ES-I3 (cell line): ENCODE measurements around the gene TK1.
"Not testable (repeated sequence)": the region's sequence is repeated elsewhere in the genome, so short reads cannot be mapped to it uniquely, and the experiment has no call there.

Experiments used
- H3K36me3 ChIP-seq: 2 replicates; pipeline ENCODE4 v1.6.1; 2013; ENCODE audit warnings: mild to moderate bottlenecking, low read length, control low read depth, moderate library complexity; ENCODE audit not compliant: insufficient read depth
- H3K4me1 ChIP-seq: 2 replicates; pipeline ENCODE4 v1.6.1; 2013; ENCODE audit warnings: mild to moderate bottlenecking, control low read depth, low read length; ENCODE audit not compliant: insufficient read depth
- H3K9ac ChIP-seq: 2 replicates; pipeline ENCODE4 v1.6.1; 2013; ENCODE audit warnings: low read depth, mild to moderate bottlenecking, low read length, moderate library complexity
- H3K9me3 ChIP-seq: 2 replicates; pipeline ENCODE4 v1.6.1; 2013; ENCODE audit warnings: mild to moderate bottlenecking, low read length, moderate library complexity; ENCODE audit not compliant: control insufficient read depth, insufficient read depth

Gene TK1, protein sequence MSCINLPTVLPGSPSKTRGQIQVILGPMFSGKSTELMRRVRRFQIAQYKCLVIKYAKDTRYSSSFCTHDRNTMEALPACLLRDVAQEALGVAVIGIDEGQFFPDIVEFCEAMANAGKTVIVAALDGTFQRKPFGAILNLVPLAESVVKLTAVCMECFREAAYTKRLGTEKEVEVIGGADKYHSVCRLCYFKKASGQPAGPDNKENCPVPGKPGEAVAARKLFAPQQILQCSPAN

DNA sequence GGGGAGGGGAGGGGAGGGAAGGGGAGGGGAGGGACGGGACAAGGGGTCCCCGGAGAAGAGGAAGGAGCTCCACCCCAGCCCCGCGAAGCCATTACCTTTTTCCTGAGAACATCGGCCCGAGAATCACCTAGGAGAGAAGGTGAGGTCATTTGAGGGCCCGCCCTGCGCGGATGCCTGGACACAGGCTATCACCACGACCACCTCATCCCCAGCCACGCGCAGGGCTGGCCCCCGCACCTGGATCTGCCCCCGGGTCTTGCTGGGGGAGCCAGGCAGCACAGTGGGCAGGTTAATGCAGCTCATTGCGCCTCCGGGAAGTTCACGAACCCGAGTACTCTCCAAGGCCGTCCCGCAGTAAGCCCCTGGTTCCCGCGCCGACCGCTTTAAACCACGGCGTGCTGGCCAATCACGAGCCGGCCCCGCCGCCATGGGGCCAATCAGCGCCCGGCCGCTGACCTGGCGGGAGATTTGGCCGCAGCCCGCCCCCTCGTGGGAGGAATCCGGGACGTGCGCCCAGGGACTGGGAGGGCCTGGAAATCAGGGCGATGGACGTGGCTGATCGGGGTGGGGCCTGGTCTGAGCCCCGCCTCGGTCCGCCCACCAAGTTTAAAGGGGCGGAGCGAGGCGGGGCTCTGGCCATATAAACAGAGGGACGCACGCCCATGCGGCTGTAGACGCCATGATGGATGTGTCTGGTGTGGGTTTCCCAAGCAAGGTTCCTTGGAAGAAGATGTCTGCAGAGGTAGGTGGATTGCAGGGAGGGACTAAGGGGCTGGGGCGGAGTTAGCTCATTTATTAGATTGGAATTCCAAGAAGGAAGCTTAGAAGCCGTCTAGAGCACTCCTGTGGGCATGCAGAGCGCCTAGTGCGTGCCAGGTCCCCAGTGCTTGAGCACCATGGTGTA, at the start of gene TK1, which contains the start of gene AFMID:
TSS of gene TK1 (minus strand) at position 361 of the 904 bp plus-strand sequence. CDS start at position 303, 58 bp downstream.
TSS of gene AFMID (plus strand) at position 671 of the 904 bp plus-strand sequence. CDS start at position 680, 9 bp downstream.
- peaks cover 27% of the 10 kb centered on the region for H3K36me3 ChIP-seq
- H3K9me3 ChIP-seq = no peaks in the 10 kb centered on the region
- peak within 1 kb of the TSS; percentile 90 for H3K9ac ChIP-seq
- H3K4me1 ChIP-seq = peaks cover 13% of the 10 kb centered on the region

DNA sequence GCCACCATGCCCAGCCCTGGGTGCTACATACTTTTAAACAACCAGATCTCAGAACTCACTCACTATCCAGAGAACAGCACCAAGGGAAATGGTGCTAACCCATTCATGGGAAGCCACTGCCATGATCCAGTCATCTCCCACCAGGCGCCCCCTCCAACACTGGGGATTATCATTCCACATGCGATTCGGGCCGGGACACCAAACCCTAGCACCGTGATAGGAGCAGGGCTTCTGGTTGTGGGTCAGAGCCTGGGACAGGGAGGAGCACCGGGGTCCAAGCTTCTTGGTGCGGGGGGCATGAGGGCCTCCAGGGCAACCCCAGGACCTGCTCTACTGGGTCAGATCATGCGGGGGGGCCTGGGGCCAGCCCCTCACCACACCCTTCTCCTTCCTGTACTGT, 49.0 kb upstream of the TK1 start:
- H3K9ac ChIP-seq = no peak overlapping the region
- no peaks in the 10 kb centered on the region; the same call in 1 of the 2 replicates for H3K4me1 ChIP-seq
- H3K9me3 ChIP-seq = no peaks in the 10 kb centered on the region
- H3K36me3 ChIP-seq = no peaks in the 10 kb centered on the region

DNA sequence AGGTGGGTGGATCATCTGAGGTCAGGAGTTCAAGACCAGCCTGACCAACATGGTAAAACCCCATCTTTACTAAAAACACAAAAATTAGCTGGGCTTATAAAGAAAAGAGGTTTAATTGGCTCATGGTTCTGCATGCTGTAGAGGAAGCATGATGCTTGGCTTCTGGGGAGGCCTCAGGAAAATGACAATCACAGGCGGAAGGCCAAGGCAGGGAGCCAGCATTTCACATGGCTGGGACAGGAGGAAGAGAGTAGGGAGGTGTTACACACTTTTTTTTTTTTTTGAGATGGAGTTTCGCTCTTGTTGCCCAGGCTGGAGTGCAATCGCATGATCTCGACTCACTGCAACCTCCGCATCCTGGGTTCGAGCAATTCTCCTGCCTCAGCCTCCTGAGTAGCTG, 48.2 kb upstream of the TK1 start:
- not testable (repeated sequence) for H3K9ac ChIP-seq, H3K4me1 ChIP-seq, H3K36me3 ChIP-seq, H3K9me3 ChIP-seq

DNA sequence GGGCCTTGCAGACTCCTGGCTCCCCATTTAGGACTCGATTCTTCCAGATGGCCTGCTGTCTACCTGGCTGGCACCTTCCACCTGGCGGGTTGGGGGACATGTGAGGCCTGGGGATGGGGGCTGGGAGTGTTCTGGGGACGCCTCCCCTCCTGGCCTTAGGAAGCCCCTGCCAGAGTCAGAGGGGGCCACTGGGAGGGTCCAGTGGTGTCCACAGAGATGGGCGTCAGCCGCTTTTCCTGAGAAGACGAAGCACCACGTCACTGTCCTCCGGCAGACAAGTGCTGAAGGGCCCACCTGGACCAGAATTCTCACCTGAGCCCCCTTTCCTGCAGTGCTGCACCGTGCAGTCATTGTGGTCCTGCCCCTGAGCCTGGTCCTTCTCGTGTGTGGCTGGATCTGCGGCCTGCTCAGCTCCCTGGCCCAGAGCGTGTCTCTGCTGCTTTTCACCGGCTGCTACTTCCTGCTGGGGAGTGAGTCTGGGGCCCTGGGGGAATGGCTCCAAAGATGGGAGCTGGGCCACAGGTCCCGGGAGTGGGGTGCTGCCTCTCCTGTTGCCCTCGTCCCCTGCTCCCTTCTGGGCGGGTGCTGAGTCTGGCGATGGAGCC, 47.5 kb upstream of the TK1 start:
- Histone ChIP-seq H3K9me3 (no peaks in the 10 kb centered on the region), H3K4me1 (no peaks in the 10 kb centered on the region; the same call in 1 of the 2 replicates), H3K36me3 (no peaks in the 10 kb centered on the region), H3K9ac (no peak overlapping the region)

DNA sequence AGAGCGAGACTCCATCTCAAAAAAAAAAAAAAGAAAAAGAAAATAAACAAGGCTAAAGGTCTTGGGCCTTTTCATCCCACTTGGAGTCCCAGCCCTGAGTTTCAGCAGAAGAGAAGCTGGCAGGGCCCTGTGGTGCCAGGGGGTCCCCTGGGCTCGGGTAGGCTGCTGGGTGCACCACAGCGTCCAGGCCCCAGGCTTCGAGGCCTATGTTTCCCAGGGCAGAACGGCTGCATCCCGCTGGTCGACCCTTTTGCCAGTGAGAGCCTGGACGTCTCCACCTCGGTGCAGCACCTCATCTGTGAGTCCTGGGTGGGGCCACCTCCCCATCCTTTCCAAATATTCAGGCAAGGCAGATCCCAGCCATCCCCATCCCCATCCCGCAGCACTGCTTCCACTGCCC, 46.8 kb upstream of the TK1 start:
- Histone ChIP-seq H3K4me1 (no peaks in the 10 kb centered on the region; the same call in 1 of the 2 replicates), H3K9ac (no peak overlapping the region), H3K9me3 (no peaks in the 10 kb centered on the region), H3K36me3 (no peaks in the 10 kb centered on the region)

DNA sequence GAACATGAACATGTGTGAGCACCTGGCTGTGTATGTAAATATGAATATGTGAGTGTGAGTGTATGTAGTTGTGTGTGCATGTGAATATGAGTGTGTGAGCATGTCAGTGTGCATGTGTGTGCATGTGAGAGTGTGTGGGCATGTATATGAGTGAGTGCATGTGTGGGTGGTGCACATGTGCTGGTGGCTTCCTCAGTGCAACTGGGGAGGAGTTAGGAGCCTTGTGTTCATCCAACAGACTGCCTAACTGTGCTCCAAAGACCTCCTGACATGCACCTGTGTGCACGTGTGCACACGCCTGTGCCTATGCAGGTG, 46.0 kb upstream of the TK1 start:
- Histone ChIP-seq H3K36me3 (no peaks in the 10 kb centered on the region), H3K4me1 (no peaks in the 10 kb centered on the region; the same call in 1 of the 2 replicates), H3K9me3 (no peaks in the 10 kb centered on the region), H3K9ac (no peak overlapping the region)

DNA sequence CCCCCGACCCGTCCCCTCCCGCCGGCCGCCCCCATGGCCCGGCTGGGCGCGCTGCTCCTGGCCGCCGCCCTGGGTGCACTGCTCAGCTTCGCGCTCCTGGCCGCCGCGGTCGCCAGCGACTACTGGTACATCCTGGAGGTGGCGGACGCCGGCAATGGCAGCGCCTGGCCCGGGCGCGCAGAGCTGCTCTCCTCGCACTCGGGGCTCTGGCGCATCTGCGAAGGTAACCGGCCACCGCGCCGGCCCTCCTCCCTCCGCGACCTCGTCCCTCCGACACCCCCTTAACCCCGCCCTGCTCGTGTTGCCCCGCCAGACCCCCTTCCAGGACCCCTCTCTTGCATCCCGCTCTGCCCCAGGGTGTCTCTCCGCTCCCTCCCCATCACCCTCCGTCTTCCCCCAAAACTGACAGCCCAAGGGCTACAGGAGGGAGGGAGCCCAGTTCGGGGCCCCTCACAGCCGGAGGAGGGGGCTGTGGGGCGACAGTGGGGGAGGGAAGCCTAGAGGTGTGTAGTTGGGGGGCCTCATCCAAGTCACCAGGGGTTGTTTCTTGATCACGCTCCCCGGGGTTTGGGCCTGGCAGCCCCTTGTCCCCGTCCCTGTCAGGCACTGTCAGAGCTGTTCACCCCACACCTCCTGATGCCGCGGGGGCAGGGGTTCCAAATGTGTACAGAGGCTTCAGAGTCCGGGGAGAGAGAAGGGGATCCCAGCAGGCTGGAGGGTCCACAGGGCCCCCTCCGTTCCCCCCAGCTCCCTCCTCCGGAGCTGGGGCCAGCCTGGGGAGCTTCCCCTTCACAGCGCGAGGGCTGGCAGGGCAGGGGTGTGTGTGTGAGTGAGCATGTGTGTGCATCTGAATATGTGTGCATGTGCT, 45.4 kb upstream of the TK1 start:
- Histone ChIP-seq H3K4me1 (no peaks in the 10 kb centered on the region), H3K9ac (peak overlapping the region; percentile 49; the same call in 1 of the 2 replicates), H3K9me3 (no peaks in the 10 kb centered on the region), H3K36me3 (no peaks in the 10 kb centered on the region)

DNA sequence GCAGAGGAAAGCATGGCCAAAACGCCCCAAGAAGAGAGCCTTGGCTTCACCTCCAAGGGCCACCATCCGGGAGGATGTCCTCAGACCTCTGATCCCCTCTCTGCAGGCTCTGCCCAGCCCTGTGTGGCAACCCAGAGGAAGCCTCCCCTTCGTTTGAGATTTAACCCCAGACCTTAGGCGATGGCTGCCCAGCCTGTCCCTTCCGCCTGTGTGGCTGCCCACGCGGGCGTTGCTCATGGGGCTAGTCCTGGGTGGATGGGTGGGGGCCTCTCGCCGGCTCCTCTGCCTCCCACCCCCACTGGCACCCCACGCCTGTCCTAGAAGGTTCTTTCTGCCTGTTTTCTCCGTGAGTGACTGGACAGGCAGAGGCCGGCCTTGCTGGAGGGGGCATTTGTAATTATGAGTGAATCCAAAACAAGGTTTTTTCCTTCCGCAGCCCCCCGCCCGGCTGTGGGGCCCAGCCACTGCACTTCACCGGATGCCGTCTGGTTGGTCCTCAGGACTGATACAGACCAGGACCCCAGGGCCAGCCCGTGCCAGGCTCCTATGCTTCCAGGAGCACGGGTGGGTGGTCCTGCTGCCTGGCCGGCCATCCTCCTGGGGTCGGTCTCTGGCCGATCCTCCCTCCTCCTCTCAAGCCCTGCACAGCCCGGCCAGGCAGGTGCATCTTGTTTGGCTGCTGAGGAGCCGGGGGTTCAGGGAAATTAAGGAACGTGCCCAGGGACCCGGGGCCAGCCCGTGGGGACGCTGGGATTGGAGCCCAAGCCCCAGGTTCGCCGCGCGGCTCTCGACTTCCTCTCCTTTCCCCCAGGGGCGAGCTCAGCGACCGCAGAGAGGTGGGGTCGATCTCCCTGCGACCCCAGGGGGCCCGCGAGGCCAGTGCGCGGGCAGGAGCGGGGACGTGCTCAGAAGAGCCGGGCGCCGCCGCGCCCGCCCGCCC, 44.4 kb upstream of the TK1 start, which contains the start of gene TMEM235:
TSS of gene TMEM235 (plus strand) at position 636 of the 940 bp plus-strand sequence. CDS start 393 bp downstream, outside the sequence.
- H3K9ac ChIP-seq = peak within 1 kb of the TSS; percentile 63
- no peaks in the 10 kb centered on the region; the same call in 1 of the 2 replicates for H3K4me1 ChIP-seq
- no peaks in the 10 kb centered on the region for H3K36me3 ChIP-seq
- H3K9me3 ChIP-seq = no peaks in the 10 kb centered on the region

DNA sequence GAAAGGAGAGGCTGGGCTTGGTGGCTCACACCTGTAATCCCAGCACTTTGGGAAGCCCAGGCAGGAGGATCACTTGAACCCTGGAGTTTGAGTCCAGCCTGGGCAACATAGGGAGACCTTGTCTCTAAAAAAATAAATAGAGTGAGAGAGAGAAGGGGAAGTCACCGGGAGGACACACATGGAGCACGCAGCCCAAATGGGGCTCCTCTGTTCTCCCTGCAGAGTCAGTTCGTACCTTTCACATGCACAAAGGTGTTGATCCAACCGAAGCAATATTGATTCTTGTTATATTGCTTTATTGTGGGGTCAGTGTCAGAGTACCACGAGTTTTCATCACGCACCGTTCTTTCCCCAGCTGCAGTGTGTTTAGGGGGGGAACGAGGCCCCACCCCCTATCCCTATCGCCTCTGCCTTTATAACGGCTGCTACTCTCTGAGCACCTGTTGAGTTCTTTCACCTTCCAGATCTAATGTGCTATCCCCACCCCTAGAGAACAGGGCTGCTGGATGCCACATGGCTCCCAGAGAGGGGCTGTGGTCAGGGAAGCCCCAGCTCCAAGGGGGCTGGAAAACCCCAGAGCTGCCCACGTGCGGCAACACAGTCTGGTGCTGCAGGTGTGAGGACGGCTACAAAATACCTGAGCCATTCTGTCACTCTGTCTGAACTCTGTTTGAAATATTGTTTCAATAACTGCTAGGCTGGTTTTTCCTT, 43.6 kb upstream of the TK1 start:
- Histone ChIP-seq H3K4me1 (no peaks in the 10 kb centered on the region; the same call in 1 of the 2 replicates), H3K9me3 (no peaks in the 10 kb centered on the region), H3K9ac (no peak overlapping the region), H3K36me3 (no peaks in the 10 kb centered on the region)

DNA sequence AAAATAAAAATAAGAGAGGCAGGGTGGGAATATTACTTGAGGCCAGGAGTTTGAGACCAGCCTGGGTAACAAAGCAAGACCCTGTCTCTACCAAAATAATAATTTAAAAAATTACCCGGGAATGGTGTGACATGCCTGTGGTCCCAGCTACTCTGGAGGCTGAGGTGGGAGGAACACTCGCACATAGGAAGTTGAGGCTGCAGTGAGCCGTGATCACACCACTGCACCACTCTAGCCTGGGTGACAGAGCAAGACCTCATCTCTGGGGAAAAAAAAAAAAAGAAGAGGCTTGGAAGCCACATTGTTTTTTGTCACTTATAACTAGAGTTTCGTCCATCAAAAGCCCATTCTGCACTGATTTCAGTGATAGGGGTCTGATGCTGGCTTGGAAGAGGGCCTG, 41.3 kb upstream of the TK1 start:
- no peak overlapping the region for H3K9ac ChIP-seq
- H3K9me3 ChIP-seq = no peaks in the 10 kb centered on the region; the same call in 1 of the 2 replicates
- H3K4me1 ChIP-seq = no peaks in the 10 kb centered on the region; the same call in 1 of the 2 replicates
- H3K36me3 ChIP-seq = peaks cover under 1% of the 10 kb centered on the region; the same call in 1 of the 2 replicates

DNA sequence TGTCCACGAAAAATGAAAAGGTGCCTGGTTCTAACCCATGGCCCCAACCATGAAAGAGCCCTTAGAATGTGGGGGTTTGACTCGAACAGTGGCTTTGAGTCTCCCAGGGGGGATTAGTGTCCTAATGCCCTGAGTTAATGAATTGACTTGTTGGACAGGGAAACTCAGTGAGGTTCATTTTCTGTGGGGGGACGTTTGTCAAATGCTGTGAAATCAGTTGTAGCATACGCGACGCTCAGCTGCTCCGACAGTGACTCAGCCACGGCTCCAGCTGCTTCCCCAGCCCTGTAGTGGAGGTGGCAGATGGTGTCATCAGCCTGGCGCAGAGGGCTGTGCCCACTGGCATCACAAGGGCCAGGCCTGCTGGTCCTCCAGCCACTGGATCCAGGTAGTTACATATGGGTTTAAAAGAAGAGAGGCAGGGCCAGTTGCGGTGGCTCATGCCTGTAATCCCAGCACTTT, 40.6 kb upstream of the TK1 start:
- no peaks in the 10 kb centered on the region; the same call in 1 of the 2 replicates for H3K4me1 ChIP-seq
- no peak overlapping the region for H3K9ac ChIP-seq
- H3K36me3 ChIP-seq = peaks cover 7% of the 10 kb centered on the region
- no peaks in the 10 kb centered on the region; the same call in 1 of the 2 replicates for H3K9me3 ChIP-seq

DNA sequence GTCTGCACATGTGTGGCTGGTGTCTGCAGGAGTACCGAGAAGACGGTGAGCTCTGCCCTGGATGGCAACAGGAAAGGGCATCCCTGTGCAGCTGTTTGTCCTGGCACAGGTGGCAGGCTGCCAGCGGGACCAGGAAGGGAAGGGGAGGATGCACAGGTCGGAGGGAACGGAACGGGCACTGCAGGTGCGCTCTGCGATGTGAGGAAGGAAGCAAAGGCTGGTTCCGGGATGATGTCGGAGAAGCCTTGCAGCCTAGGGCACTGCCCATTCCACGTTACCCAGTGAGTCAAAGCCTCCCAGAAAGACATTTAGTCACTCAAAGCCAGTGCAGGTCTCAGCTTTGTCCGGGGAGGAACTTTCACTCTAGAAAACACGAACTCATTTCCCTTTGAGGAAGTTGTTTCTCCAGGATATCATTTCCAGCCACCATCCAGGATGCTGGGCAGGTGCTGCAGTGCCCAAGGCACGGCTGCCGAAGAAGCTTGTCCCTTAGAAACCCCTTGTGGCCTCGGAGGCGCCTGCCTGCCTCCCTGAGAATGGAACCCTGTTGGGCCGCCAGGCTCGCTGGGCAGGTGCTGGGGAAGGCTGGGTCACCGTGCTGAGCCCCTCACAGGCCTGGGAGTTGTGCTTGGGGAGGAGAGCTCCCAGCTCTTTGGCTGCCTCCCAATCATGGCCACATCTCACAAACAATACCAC, 40.1 kb upstream of the TK1 start:
- peaks cover 7% of the 10 kb centered on the region for H3K36me3 ChIP-seq
- H3K4me1 ChIP-seq = no peaks in the 10 kb centered on the region; the same call in 1 of the 2 replicates
- H3K9ac ChIP-seq = no peak overlapping the region
- H3K9me3 ChIP-seq = no peaks in the 10 kb centered on the region; the same call in 1 of the 2 replicates
